Pancreas (tissue), 10 donors: ENCODE data around the gene AOAH. TPM values are rescaled to one million over a fixed set of nuclear protein-coding genes. Genes with fewer than 3 reads are reported as not detected.

Experiments used
- ATAC-seq, 4 donors: fragments of 200-7000 bp; cut with Tn5 transposase; one replicate each; pipeline versions ENCODE4 v1.8.0 to v1.9.1; 2020; ENCODE audit warnings: mild to moderate bottlenecking in 4 of 4, moderate library complexity in 4 of 4
- DNase-seq, 6 donors: peaks; one replicate each; pipeline ENCODE4 v3.0.0-alpha.2; 2020
- FAIRE-seq: peaks from 2 replicates; lab custom pipeline; 2012; peaks lifted over from hg19 to GRCh38; lab: Jason Lieb, UNC
- H3K27ac ChIP-seq, 4 donors: fragments of 200-600 bp; sonication (generic); 1 replicate in 3 of 4; 2 replicates in 1 of 4; pipeline versions ENCODE4 v1.5.0 to v1.8.0; 2020
- H3K27me3 ChIP-seq, 4 donors: fragments of 200-600 bp; one replicate each; pipeline ENCODE4 v1.8.0; 2021
- H3K36me3 ChIP-seq, 3 donors: fragments of 200-600 bp; sonication (generic) in 1 of 3; one replicate each; pipeline versions ENCODE4 v1.5.0 to v1.8.0; 2020 to 2021
- H3K4me1 ChIP-seq, 3 donors: fragments of 200-600 bp; one replicate each; pipeline ENCODE4 v1.8.0; 2021
- H3K4me3 ChIP-seq, 4 donors: fragments of 200-600 bp; sonication (generic) in 2 of 4; one replicate each; pipeline versions ENCODE4 v1.5.0 to v1.8.0; 2020 to 2021
- H3K9me3 ChIP-seq, 4 donors: fragments of 200-600 bp; one replicate each; pipeline ENCODE4 v1.8.0; 2021
- WGBS, 2 donors: extraction: QIAGEN DNeasy Blood & Tissue Kit; methylation state at CpG; one replicate each; pipeline ENCODE4 v1.1.7; 2013; 5-methylcytosine and 5-hydroxymethylcytosine counted together
- intact Hi-C, 3 donors: fragments of 100-400 bp; cut with DNase I; formaldehyde crosslinking; loops; one replicate each; pipeline versions ENCODE4 v1.11.1 to v1.14.2; 2022
- polyA plus RNA-seq, 2 donors: library from polyadenylated mRNA; stranded (reverse); fragments of 200-250 nt; gene quantifications; one replicate each; pipeline ENCODE4 v1.2.3, GENCODE V29; 2013
- total RNA-seq, 6 donors: library from RNA; stranded (reverse); fragmentation: NEBNext Ultra II Directional in 4 of 6; extraction: Animal tissue kit (Norgen Biotek cat#: 25700) in 4 of 6; gene quantifications; one replicate each; pipeline versions ENCODE4 v1.2.1 to v1.2.4, GENCODE V29; 2021 to 2023
- TF ChIP-seq, protein P1 (sequence below), 4 donors: fragments of 200-600 bp; sonication (generic) in 3 of 4; IDR thresholded peaks; one replicate each; pipeline versions ENCODE4 v1.5.0 to v1.8.0; 2021; ENCODE audit warnings: antibody characterized with exemption in 4 of 4
- donor health status: healthy with polysubstance abuse.
- donor health status: DM: no; HTN: no; CAD: no; lungs with moderate emphysema.
- donor health status: DM: no; HTN: no; CAD: no.
- donor health status: control.
- donor health status: control.
- donor health status: Bipolar disorder and iron deficiency.
- donor health status: DM: yes; HTN: yes; CAD: no.
- donor health status: DM: no; HTN: no; CAD: no.
- donor health status: DM: no; HTN: no; CAD: no.
- donor health status: DM: yes; HTN: yes; CAD: no.

Gene AOAH
- total and polyA plus RNA-seq, 8 donors: 0.79 to 9.0 (median 2.1) TPM

DNA sequence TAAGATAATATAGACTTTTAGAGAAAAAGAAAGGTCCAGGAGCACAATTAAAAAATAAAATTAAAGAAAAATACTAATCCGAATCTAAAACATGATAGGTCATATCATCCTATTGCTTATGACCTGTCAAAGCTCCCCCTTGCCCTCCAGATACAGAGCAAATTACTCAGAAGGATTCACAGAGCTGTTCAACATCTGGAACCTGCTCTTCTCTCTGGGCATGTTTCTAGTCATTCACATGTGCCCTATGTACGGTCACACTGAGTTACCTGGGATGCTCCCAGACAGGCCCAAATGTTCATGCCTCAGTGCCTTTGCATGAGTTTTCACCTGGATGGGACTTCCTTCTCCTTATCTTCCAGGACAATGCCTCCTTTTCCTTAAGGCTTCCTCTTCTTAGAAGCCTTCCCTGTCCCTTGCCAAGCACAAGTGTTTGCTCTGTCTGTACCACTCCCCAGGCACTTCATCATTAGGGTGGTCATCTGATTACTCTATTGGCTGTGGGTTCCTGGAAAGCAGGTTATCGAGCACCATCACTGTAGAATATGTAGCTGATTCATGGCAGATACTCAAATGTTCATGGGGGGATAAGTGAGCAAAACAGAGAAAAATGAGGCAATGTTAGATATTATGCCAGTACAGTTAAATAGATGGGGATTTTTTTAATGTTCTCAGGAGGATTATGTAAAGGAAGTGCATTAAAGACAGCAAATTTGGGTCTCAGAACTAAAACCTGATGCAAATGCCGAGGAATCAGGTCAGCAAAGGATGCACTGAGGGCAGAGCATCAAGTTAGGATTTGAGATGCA is 12.0 kb upstream of the AOAH start:
- Histone ChIP-seq H3K36me3 (no peaks in the 10 kb centered on the region), H3K9me3 (no peaks in the 10 kb centered on the region), H3K27ac (no peak overlapping the region), H3K4me1 (no peaks in the 10 kb centered on the region), H3K4me3 (no peak overlapping the region), H3K27me3 (no peaks in the 10 kb centered on the region)
- DNase-seq: no peak
- FAIRE-seq: no peak
- TF ChIP-seq, protein P1, sequence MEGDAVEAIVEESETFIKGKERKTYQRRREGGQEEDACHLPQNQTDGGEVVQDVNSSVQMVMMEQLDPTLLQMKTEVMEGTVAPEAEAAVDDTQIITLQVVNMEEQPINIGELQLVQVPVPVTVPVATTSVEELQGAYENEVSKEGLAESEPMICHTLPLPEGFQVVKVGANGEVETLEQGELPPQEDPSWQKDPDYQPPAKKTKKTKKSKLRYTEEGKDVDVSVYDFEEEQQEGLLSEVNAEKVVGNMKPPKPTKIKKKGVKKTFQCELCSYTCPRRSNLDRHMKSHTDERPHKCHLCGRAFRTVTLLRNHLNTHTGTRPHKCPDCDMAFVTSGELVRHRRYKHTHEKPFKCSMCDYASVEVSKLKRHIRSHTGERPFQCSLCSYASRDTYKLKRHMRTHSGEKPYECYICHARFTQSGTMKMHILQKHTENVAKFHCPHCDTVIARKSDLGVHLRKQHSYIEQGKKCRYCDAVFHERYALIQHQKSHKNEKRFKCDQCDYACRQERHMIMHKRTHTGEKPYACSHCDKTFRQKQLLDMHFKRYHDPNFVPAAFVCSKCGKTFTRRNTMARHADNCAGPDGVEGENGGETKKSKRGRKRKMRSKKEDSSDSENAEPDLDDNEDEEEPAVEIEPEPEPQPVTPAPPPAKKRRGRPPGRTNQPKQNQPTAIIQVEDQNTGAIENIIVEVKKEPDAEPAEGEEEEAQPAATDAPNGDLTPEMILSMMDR (IDR thresholded peaks at IDR 0.05): no peak
- ATAC-seq: no peak
- WGBS, 2 donors: 87 to 93% methylated on average over 4 of the region's 4 CpGs
- intact Hi-C loops: no loop called here

DNA sequence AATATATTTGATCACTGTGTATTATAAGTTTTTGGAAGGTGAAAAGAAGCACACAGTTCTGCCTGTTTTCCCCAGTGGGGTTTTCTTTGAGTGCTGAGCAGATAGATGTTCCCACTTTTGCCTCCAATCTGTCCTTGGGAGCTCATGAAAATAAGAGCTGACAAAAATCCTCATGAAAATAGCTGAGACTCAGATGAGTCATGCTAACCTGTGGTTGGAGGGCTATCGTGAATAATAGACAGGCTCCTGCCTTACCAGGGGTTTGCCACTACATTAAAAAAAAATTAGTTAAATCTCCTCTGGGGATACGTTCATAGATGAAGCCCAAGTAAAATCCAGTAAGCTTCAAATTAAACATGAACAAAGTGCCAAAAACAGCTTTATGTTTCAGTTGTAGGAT is 10.9 kb upstream of the AOAH start:
- intact Hi-C loops: no loop called here
- TF ChIP-seq, protein P1 (IDR thresholded peaks at IDR 0.05): no peak
- no peak for FAIRE-seq
- no peaks in the 10 kb centered on the region for H3K36me3 ChIP-seq
- H3K27ac ChIP-seq: no peak overlapping the region
- ATAC-seq: no peak
- H3K9me3 ChIP-seq: no peaks in the 10 kb centered on the region
- 87 to 89% methylated on average over 2 of the region's 2 CpGs for WGBS, 2 donors
- H3K4me3 ChIP-seq: no peak overlapping the region
- no peaks in the 10 kb centered on the region for H3K4me1 ChIP-seq
- no peak for DNase-seq
- no peaks in the 10 kb centered on the region for H3K27me3 ChIP-seq

DNA sequence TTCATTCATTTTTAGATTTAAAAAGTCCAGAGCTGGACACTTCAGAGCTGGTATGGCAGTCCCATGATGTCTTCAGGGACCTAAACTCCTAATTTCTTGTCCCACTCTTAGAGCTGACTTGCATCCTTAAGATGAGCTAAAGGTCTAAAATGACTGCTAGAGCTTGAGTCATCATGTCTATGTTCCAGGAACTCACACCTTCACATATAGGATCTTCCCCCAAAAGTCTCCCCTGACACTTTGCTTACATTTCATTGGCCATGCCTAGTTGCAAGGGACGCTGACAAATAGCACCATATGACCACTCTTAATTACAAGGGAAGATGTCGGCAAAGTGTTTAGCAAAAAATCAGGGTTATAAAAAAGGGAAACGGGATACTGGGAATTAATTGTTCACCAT is 10.4 kb upstream of the AOAH start:
- intact Hi-C loops: no loop called here
- no peaks in the 10 kb centered on the region for H3K4me1 ChIP-seq
- whole genome bisulfite sequencing, 2 donors: 94 to 98% methylated on average over 3 of the region's 3 CpGs

DNA sequence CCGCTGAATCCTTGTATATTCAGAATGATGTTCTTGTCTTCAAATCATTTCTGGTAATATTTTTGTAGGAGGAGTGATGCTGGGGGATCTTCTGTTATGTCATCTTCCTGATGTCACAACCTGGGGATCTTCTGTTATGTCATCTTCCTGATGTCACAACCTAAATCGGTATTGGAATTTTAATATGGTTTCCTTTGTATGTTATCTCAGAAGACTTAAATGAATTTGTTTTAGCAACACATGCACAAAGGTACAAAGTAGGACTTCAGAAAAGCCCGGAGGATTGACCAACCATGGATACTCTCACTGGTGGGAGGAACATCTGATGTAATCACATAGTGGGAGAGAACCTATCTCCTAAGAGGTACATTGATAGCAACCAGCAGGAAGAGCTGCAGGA is 9.1 kb upstream of the AOAH start:
- H3K4me1 ChIP-seq: no peaks in the 10 kb centered on the region
- no peak for ATAC-seq
- no peaks in the 10 kb centered on the region for H3K27me3 ChIP-seq
- H3K36me3 ChIP-seq: no peaks in the 10 kb centered on the region
- WGBS, 2 donors: 90 to 96% methylated on average over 3 of the region's 3 CpGs
- no peak overlapping the region for H3K4me3 ChIP-seq
- H3K9me3 ChIP-seq: no peaks in the 10 kb centered on the region
- DNase-seq: no peak
- TF ChIP-seq, protein P1 (IDR thresholded peaks at IDR 0.05): no peak
- intact Hi-C loops: no loop called here
- no peak overlapping the region for H3K27ac ChIP-seq
- no peak for FAIRE-seq

More for the DNA sequence above, 10.4 kb upstream of the AOAH start:
- no peak for DNase-seq
- H3K27ac ChIP-seq: no peak overlapping the region
- no peaks in the 10 kb centered on the region for H3K36me3 ChIP-seq
- H3K4me3 ChIP-seq: no peak overlapping the region
- ATAC-seq: no peak
- no peaks in the 10 kb centered on the region for H3K27me3 ChIP-seq
- TF ChIP-seq, protein P1 (IDR thresholded peaks at IDR 0.05): no peak
- no peaks in the 10 kb centered on the region for H3K9me3 ChIP-seq
- FAIRE-seq: no peak

DNA sequence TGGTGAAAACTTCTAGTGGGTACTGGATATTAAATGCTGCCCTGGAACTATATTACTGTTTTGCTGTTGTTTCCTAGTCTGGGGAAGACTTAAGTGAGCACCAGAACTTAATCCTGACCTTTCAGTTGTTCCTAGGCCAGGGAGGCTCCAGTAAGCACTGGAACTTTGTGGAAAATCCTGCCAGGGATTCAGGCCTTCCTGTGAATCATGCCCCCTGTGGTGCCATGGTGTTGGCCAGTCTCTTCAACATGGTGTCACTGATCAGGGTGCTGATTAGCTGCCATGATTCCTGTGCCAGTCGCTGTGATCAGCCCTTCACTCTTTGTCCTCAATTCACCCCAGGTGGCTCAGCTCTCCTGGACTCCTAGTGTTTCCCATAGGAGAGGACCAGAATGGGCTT is 8.5 kb upstream of the AOAH start:
- Histone ChIP-seq H3K27me3 (no peaks in the 10 kb centered on the region), H3K9me3 (no peaks in the 10 kb centered on the region), H3K36me3 (no peaks in the 10 kb centered on the region), H3K27ac (no peak overlapping the region), H3K4me1 (no peaks in the 10 kb centered on the region), H3K4me3 (no peak overlapping the region)
- TF ChIP-seq, protein P1 (IDR thresholded peaks at IDR 0.05): no peak
- 98 to 100% methylated on average over 1 of the region's 1 CpG for WGBS, 2 donors
- intact Hi-C loops: no loop called here
- DNase-seq (no peak), ATAC-seq (no peak), FAIRE-seq (no peak)
